NOMO-1 treated with DMSO at 0.1 percent for 48 hours (cell line): Measurements from ENCODE around the gene CARS1.

Source experiments
- DNase-seq: peaks from one replicate; lab custom pipeline; 2025; ENCODE audit not compliant: unreplicated experiment; lab: John Stamatoyannopoulos, UW

Gene CARS1

DNA sequence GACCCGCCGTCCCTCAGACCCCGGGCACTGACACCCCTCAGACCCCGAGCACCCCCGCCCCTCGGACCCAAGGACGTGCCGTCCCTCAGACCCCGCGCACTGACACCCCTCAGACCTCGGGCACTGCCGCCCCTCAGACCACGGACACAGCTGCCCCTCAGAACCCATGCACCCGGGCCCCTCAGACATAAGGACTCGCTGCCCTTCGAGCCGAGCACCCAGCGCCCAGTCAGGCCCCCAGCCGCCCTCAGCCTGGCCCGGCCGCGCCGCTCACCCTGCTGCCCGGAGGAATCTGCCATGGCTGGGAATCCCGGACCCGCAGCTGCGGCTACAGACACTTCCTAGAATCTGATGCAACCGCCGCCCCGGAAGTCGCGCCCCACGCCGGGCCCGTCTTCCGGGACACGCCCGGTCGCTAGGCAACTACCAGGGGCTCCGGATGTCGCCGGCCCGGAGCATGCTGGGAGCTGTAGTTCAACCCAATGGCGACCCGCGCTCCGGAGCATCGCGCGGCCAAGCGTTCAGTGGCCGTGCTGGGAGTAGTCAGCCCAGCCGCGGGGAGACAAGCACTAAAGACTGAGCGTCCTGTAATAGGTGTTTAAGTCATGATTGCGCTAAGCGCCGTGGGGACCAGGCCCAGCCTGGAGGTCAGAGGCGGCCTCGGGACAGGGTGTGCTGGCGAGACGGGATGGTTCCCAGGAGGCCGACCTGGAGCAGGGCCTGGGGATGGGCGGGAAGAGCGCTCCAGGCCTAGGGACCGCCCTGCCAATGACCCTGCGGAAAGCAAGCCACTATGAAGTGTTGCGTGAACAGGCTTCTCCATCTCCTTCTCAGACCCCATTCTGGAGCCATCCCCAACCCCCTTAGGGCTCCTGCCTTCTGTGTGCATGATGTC is at the start of gene CARS1:
CARS1 (minus strand) TSS at position 355 of the 895 bp plus-strand sequence; CDS start at position 299, 56 bp downstream.
- peak; percentile 91 for DNase-seq

- DNase-seq, result no peak
Observed at GRCh38 chr11:3105791-3106735, 48.8 kb upstream of the CARS1 start.

- no peak for DNase-seq
Observed at GRCh38 chr11:3104961-3105790, 48.0 kb upstream of the CARS1 start.

DNA sequence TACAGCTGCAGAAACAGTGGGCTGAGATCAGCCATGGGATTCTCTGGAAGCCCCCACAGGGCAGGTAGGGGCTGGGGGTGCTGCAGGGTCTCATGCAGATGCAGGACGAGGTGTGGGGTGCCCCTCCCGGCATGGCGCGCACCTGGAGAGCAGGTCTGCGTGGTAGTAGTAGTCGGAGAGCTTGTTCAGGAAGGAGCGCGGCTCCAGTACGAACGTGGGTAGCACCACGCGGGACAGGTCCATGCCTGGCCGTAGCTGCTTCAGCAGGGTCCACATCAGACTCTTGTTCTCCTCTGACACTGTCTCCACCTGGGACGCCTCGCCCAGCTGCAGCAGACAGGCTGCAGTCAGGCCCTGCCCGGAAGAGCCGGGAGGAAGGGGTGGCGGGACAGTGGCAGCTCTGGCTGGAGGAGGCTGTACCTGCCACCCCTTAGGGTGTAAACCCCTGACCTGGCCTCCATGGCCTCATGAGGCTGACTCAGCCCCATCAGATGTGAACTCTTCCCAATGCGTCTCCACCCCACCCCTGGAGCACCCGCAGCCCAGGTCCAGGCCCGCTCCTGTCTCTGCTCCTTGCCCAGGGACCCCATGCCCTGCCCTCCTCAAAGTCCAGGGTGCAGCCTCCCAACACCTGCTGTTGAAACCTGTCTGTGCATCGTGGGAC is 47.0 kb upstream of the CARS1 start:
- DNase-seq, result no peak

DNA sequence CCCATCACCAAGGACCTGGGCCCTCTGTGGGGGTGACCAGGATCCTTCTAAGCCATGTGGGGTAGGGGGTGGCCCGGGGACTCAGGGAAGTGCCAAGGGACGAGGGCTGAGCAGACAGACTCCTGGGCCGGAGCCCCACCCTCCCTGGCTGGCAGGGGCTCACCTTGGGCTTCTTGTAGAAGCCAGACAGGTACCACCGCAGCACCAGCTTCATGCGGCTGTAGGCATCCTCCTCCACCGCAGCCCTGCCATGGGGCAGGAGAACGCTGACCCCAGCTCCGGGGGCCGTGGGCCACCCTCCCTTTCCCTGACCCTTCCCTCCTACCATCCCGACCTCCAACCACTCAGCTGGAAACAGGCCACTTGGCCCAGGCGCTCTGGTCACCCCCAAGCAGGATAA is 45.9 kb upstream of the CARS1 start:
- no peak for DNase-seq

GRCh38 chr11:3102641-3102921 is 45.4 kb upstream of the CARS1 start:
- DNase-seq, result no peak

- no peak for DNase-seq
Observed at GRCh38 chr11:3101921-3102640, 44.9 kb upstream of the CARS1 start.

- no peak for DNase-seq
Observed at GRCh38 chr11:3099178-3099577, 42.0 kb upstream of the CARS1 start.

GRCh38 chr11:3096909-3097530 is 39.8 kb upstream of the CARS1 start:
- no peak for DNase-seq

GRCh38 chr11:3095712-3096361 is 38.6 kb upstream of the CARS1 start:
- no peak for DNase-seq

DNA sequence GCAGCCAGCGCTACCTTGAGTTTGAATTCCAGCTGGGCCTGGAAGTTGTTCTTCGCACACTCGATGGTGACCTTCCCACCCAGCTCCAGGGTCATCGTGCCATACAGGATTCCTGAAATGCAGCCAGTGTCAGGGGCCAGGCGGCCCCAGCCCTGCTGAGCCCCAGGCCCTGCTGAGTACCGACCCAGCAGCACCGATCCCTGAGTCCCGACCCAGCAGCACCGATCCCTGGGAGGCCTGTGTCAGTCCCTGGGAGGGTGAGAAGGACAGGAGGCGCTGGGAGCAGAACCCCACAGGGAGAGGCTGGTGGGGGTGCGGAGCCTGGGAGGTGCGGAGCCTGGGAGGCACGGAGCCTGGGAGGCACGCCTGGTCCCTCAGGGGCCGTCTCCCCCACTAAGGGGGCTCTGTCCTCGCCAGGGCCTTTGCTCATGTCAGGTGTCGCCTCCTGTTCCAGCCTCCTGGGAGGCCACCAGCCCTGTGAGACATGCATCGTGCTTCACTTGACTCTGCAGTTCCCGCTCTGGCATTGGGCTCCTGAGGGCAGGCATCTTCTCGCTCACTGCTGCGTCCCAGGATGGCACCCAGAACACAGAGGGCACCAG is 37.1 kb upstream of the CARS1 start:
- DNase-seq, result no peak

- DNase-seq, result no peak
Observed at GRCh38 chr11:3093281-3094191, 36.3 kb upstream of the CARS1 start.

DNA sequence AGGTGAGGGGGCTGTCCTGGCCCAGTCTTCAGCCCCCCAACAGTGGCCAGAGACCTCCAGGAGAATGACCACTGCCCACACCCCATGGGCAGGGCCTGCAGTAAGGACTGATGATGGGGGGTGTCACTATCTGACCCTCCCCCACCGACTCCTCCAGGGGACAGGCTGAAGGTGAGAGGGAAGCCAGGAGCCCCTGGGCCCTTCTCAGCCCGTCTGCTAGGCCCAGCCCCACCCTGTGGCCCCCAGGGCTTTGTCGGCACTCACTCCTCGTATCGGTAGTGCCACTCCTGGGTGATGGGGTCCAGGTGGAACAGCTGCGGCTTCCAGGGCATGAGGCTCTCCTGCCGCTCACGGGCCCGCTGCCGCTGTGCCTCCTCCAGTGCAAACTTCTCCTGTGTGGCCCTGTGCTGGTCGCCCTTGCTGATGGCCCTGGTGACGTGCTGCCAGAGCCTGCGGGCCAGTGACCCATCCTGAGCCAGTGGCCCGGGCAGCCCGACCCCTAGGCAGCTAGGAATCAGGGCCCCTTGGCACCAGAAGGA is 35.4 kb upstream of the CARS1 start:
- no peak for DNase-seq

GRCh38 chr11:3091846-3092602 is 34.8 kb upstream of the CARS1 start:
- peak; percentile 39 for DNase-seq

DNA sequence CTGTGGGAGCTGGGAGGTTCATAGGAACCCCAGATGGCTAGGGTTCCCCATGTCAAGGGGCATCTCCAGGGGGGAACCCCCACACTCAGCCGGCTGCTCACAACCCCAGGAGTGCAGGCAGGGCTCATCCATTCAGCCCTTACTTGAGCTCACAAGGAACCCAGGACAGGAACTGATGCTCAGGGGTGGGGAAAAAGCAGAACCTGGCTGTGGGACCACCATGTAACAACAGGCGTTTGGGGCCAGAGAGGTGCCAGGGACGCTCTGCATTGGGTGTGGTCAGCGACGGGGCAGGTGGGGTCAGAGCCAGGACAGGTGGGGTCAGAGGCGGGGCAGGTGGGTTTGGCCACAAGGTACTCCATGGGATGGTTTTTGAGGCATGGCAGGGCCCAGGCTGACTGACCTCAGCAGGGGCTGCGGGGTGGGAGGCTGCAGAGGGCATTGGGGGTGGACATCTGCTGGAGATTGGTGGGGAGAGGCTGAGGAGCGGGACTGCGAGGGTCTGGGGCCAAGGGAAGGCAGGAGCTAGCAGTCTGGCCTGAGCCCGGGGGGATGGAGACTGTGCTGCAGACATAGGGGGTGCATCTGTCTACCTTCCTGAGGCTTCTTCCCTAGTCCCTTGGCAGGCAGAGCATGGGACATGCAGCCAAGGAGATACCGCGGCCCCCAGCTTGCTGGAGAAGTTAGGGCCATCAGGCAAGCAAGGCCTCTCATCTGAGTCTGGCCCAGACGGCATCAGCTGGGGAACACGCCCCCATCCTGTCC is 34.0 kb upstream of the CARS1 start:
- DNase-seq, result no peak
